Measurements from ENCODE around the gene TYR. TPM values are rescaled to one million over a fixed set of nuclear protein-coding genes. Genes with fewer than 3 reads are reported as not detected.
"Not testable (repeated sequence)": the region's sequence is repeated elsewhere in the genome, so short reads cannot be mapped to it uniquely, and the experiment has no call there.

Gene TYR
- total RNA-seq, 3 donors from 2014 or later (not counting 1 experiment from before 2014, with no cell fraction given): not detected

DNA sequence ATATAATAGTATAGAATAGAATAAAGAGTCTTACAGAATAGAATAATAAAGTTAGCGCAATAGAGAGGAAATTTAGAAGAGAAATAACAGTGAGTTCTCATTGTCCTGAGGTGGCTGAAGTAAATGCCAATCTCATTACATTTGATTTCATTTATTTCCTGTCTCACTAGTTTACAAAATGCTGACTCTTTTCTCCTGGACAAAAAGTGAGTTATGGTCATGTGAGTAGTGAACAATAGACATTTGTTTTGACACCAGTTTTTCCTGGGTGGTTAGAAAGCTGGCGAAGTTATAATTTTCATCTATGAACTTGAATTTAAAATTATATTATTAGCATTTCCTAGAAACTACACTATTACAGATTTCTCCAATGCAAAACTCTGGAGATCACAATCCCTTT, 143.7 kb downstream of the TYR start:
- Histone ChIP-seq H3K36me3 (ENCODE audit: control insufficient read depth, insufficient read depth, low read length) (no peaks in the 10 kb centered on the region), H3K4me1 (ENCODE audit: control insufficient read depth, insufficient read depth, low read length) (no peaks in the 10 kb centered on the region), H3K27me3 (ENCODE audit: control insufficient read depth, insufficient read depth, low read length) (no peaks in the 10 kb centered on the region), H3K4me3 (ENCODE audit: low read length) (no peak overlapping the region), H3K27ac (ENCODE audit: low read length) (no peak overlapping the region), H3K9me3 (ENCODE audit: control insufficient read depth, insufficient read depth, low read length) (no peaks in the 10 kb centered on the region)
- no peaks in the 10 kb centered on the region for H3K4me1 Mint-ChIP-seq
- H3K27me3 Mint-ChIP-seq (ENCODE audit: low read depth in 2 of 2): no peaks in the 10 kb centered on the region
- ATAC-seq (no peak), DNase-seq (no peak)
- H3K9me3 Mint-ChIP-seq: peaks cover 0 to 8% of the 10 kb centered on the region in 2 donors
- H3K27ac Mint-ChIP-seq: no peak overlapping the region
- WGBS (ENCODE audit: insufficient coverage): no CpG with 5 or more reads among the region's 2 CpGs
- H3K36me3 Mint-ChIP-seq: no peaks in the 10 kb centered on the region
- no peak overlapping the region for H3K4me3 Mint-ChIP-seq
- TF ChIP-seq, protein P1, sequence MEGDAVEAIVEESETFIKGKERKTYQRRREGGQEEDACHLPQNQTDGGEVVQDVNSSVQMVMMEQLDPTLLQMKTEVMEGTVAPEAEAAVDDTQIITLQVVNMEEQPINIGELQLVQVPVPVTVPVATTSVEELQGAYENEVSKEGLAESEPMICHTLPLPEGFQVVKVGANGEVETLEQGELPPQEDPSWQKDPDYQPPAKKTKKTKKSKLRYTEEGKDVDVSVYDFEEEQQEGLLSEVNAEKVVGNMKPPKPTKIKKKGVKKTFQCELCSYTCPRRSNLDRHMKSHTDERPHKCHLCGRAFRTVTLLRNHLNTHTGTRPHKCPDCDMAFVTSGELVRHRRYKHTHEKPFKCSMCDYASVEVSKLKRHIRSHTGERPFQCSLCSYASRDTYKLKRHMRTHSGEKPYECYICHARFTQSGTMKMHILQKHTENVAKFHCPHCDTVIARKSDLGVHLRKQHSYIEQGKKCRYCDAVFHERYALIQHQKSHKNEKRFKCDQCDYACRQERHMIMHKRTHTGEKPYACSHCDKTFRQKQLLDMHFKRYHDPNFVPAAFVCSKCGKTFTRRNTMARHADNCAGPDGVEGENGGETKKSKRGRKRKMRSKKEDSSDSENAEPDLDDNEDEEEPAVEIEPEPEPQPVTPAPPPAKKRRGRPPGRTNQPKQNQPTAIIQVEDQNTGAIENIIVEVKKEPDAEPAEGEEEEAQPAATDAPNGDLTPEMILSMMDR (IDR thresholded peaks at IDR 0.05): no peak
- intact Hi-C loops (cut with micrococcal nuclease): no loop called here

DNA sequence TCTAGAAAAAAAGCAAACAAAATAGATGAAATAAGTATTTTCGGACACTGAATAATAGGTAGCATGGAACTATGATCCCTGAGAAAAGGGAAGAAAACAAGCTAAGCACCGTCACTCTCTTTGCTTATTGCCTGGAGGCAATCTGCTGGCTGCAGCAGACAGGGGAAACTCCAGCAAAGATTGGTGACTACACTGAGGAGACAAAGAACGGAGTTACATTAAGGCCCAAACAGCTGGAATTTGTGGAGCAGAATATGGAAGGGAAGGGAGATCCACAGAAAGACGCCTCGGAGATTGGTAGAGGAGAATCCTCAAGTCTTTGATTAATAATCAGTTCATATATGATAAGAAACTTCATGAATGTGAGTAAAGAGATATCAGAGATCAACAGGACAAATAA, 150.2 kb downstream of the TYR start:
- Histone ChIP-seq H3K4me3 (ENCODE audit: low read length) (no peak overlapping the region), H3K36me3 (ENCODE audit: control insufficient read depth, insufficient read depth, low read length) (no peaks in the 10 kb centered on the region), H3K4me1 (ENCODE audit: control insufficient read depth, insufficient read depth, low read length) (no peaks in the 10 kb centered on the region), H3K9me3 (ENCODE audit: control insufficient read depth, insufficient read depth, low read length) (no peaks in the 10 kb centered on the region), H3K27ac (ENCODE audit: low read length) (no peak overlapping the region), H3K27me3 (ENCODE audit: control insufficient read depth, insufficient read depth, low read length) (no peaks in the 10 kb centered on the region)
- Mint-ChIP-seq H3K27ac (no peak overlapping the region), H3K4me3 (no peak overlapping the region), H3K4me1 (no peaks in the 10 kb centered on the region), H3K36me3 (no peaks in the 10 kb centered on the region), H3K27me3 (ENCODE audit: low read depth in 2 of 2) (no peaks in the 10 kb centered on the region), H3K9me3 (peaks cover 0 to 2% of the 10 kb centered on the region in 2 donors)
- intact Hi-C loops (cut with micrococcal nuclease): no loop called here
- no peak for DNase-seq
- no peak for ATAC-seq
- TF ChIP-seq, protein P1 (IDR thresholded peaks at IDR 0.05): no peak
- WGBS (ENCODE audit: insufficient coverage): 87% methylated on average over 5 of the region's 5 CpGs

DNA sequence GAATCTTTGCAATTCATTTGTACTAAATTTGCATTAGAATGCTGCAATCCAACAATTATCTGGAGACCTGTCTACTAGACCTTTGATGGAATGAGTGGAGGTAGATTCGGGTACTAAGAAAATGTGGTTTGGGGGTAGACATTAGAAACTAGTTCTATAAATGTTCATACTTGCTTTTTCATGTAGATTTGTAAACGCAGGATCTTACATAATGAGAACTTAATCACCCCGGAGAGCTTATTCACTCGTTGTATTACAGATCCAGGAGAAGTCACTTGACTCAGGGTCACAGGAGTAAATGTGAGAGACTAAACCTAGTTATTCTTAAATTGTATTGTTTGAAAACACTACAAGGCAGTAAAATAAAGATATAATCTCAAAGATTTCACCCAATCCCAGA, 154.3 kb downstream of the TYR start:
- H3K27ac Mint-ChIP-seq; H3K27ac ChIP-seq (ENCODE audit: low read length); H3K4me3 Mint-ChIP-seq; DNase-seq; H3K36me3 ChIP-seq (ENCODE audit: control insufficient read depth, insufficient read depth, low read length); H3K9me3 Mint-ChIP-seq; H3K4me1 Mint-ChIP-seq; H3K27me3 Mint-ChIP-seq (ENCODE audit: low read depth in 2 of 2); H3K9me3 ChIP-seq (ENCODE audit: control insufficient read depth, insufficient read depth, low read length); H3K4me1 ChIP-seq (ENCODE audit: control insufficient read depth, insufficient read depth, low read length); H3K27me3 ChIP-seq (ENCODE audit: control insufficient read depth, insufficient read depth, low read length); intact Hi-C loops (cut with micrococcal nuclease); H3K36me3 Mint-ChIP-seq; H3K4me3 ChIP-seq (ENCODE audit: low read length); ATAC-seq: not testable (repeated sequence)
- WGBS (ENCODE audit: insufficient coverage): 75% methylated on average over 4 of the region's 4 CpGs

DNA sequence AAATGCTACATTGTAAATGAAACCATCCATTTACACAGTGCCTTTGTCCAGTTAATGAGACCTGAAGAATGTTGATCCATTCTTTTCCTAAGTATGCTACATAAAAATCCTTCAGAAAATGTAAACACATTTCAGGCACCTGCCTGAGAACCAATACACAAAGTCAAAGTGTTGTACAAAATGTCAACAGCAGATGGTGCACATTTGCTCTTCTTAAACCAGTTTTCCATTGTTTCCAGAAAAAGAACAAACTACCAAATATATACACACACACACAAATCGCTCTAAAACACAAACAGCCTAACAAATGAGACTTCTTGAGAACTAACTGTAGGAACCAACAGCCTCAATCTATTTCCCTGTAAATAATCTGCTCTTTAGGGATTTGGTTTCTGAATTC, 156.0 kb downstream of the TYR start:
- ATAC-seq; H3K9me3 ChIP-seq (ENCODE audit: control insufficient read depth, insufficient read depth, low read length); H3K36me3 ChIP-seq (ENCODE audit: control insufficient read depth, insufficient read depth, low read length); H3K9me3 Mint-ChIP-seq; H3K4me3 Mint-ChIP-seq; H3K36me3 Mint-ChIP-seq; H3K4me1 Mint-ChIP-seq; H3K27me3 Mint-ChIP-seq (ENCODE audit: low read depth in 2 of 2); H3K27ac Mint-ChIP-seq; intact Hi-C loops (cut with micrococcal nuclease); H3K27me3 ChIP-seq (ENCODE audit: control insufficient read depth, insufficient read depth, low read length); H3K4me1 ChIP-seq (ENCODE audit: control insufficient read depth, insufficient read depth, low read length); H3K4me3 ChIP-seq (ENCODE audit: low read length); DNase-seq; H3K27ac ChIP-seq (ENCODE audit: low read length): not testable (repeated sequence)
- 70% methylated on average over 1 of the region's 1 CpG for WGBS (ENCODE audit: insufficient coverage)

DNA sequence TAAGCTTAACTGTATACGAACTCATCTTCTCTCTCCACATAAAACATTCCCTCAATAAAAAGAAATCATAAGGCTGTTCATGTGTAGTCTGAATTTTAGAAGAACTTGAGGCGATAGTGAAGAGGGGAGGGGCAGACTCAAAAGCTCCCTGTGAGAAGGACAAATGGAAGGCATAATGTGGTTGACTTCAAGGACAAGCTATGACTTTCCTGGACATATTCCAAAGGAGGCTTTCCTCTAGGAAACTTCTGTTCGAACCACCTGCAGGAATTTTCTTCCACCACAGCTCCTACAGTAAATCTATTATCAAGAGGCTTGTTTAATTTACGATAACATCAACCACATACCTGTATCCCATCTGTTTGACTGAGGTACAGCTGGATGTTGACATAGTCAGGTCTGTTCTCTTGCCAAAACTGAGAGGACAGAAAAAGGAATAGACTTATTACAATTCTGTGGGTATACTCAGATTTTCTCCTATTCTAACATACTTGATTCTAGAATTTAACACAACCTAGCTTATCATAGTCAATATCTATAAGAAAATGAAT, 159.5 kb downstream of the TYR start:
- H3K36me3 ChIP-seq (ENCODE audit: control insufficient read depth, insufficient read depth, low read length); intact Hi-C loops (cut with micrococcal nuclease); DNase-seq: not testable (repeated sequence)

DNA sequence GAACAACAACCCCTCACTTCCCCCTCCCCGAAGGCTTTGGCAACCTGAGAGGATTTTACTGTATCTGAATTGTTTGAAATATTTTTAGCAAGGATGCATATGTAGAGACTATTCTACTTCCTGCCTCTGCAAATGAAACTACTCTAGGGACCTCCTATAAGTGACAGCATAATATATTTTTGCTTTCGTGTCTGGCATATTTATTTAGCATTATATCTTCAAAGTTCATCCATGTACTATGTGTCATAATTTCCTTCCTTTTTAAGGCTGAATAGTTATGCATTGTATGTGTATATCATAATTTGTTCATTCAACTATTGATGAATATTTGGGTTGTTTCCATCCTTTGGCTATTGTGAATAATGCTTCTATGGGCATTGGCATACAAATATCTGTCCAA, 160.4 kb downstream of the TYR start:
- H3K36me3 Mint-ChIP-seq; intact Hi-C loops (cut with micrococcal nuclease): not testable (repeated sequence)

More for the DNA sequence above, 159.5 kb downstream of the TYR start:
- H3K9me3 Mint-ChIP-seq; H3K27me3 Mint-ChIP-seq (ENCODE audit: low read depth in 2 of 2); H3K27ac ChIP-seq (ENCODE audit: low read length); H3K4me1 ChIP-seq (ENCODE audit: control insufficient read depth, insufficient read depth, low read length); H3K36me3 Mint-ChIP-seq; ATAC-seq; H3K4me1 Mint-ChIP-seq; H3K4me3 Mint-ChIP-seq; H3K4me3 ChIP-seq (ENCODE audit: low read length); H3K27me3 ChIP-seq (ENCODE audit: control insufficient read depth, insufficient read depth, low read length); H3K27ac Mint-ChIP-seq; H3K9me3 ChIP-seq (ENCODE audit: control insufficient read depth, insufficient read depth, low read length): not testable (repeated sequence)
- 81% methylated on average over 2 of the region's 4 CpGs for whole genome bisulfite sequencing (ENCODE audit: insufficient coverage)

DNA sequence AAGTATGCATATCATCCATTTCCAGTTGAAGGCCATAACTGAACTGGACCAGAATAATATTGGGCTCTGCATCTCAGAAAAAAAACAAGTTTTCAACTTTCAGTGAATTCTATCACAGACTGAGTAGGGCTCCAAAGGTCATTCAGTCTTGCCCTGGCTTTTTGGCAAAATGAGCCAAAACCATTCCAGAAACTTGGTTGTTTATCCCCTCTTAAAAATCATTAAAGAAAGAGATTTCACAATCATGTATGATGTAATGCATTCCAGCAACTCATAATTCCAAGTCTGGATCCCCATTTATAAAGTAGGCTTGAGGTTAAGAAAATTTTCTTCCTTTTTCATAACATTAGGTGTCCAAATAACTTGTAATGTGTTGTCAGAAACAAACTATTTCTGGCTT, 162.8 kb downstream of the TYR start:
- H3K27ac ChIP-seq (ENCODE audit: low read length); H3K27me3 ChIP-seq (ENCODE audit: control insufficient read depth, insufficient read depth, low read length); H3K9me3 Mint-ChIP-seq; DNase-seq; H3K27me3 Mint-ChIP-seq (ENCODE audit: low read depth in 2 of 2); H3K4me1 Mint-ChIP-seq; intact Hi-C loops (cut with micrococcal nuclease); H3K36me3 ChIP-seq (ENCODE audit: control insufficient read depth, insufficient read depth, low read length); H3K4me3 ChIP-seq (ENCODE audit: low read length); ATAC-seq; H3K4me3 Mint-ChIP-seq; H3K27ac Mint-ChIP-seq; H3K36me3 Mint-ChIP-seq; H3K4me1 ChIP-seq (ENCODE audit: control insufficient read depth, insufficient read depth, low read length); H3K9me3 ChIP-seq (ENCODE audit: control insufficient read depth, insufficient read depth, low read length): not testable (repeated sequence)

More for the DNA sequence above, 160.4 kb downstream of the TYR start:
- no CpG with 5 or more reads among the region's 2 CpGs for WGBS (ENCODE audit: insufficient coverage)
- not testable (repeated sequence) for DNase-seq; H3K27me3 ChIP-seq (ENCODE audit: control insufficient read depth, insufficient read depth, low read length); H3K4me1 ChIP-seq (ENCODE audit: control insufficient read depth, insufficient read depth, low read length); H3K27me3 Mint-ChIP-seq (ENCODE audit: low read depth in 2 of 2); H3K9me3 ChIP-seq (ENCODE audit: control insufficient read depth, insufficient read depth, low read length); H3K4me3 ChIP-seq (ENCODE audit: low read length); H3K27ac Mint-ChIP-seq; H3K4me3 Mint-ChIP-seq; H3K9me3 Mint-ChIP-seq; ATAC-seq; H3K27ac ChIP-seq (ENCODE audit: low read length); H3K4me1 Mint-ChIP-seq; H3K36me3 ChIP-seq (ENCODE audit: control insufficient read depth, insufficient read depth, low read length)

Data from natural killer cell (primary cell).